GM12891 (cell line): Measurements from ENCODE around the gene GEMIN7.
"Not testable (repeated sequence)": the region's sequence is repeated elsewhere in the genome, so short reads cannot be mapped to it uniquely, and the experiment has no call there.

Experiments
- DNase-seq: peaks from one replicate; pipeline ENCODE4 v3.0.0; 2011; ENCODE audit warnings: low spot score; ENCODE audit not compliant: insufficient read length
- FAIRE-seq: peaks from 2 replicates; lab custom pipeline; 2011; peaks lifted over from hg19 to GRCh38; lab: Jason Lieb, UNC
- PAX5 ChIP-seq: IDR thresholded peaks from 2 replicates; pipeline ENCODE4 v1.6.1; 2011; ENCODE audit warnings: low read length, moderate library complexity, mild to moderate bottlenecking; ENCODE audit not compliant: insufficient read depth, severe bottlenecking
- POLR2A ChIP-seq: IDR thresholded peaks from 2 replicates; pipeline ENCODE4 v1.6.1; 2011; ENCODE audit warnings: low read depth, low read length, control low read depth
- POLR2AphosphoS5 ChIP-seq: IDR thresholded peaks from 2 replicates; pipeline ENCODE4 v1.6.1; 2011; ENCODE audit warnings: low read depth, low read length, control low read depth
- POU2F2 ChIP-seq: IDR thresholded peaks from 2 replicates; pipeline ENCODE4 v1.6.1; 2011; ENCODE audit warnings: low read depth, mild to moderate bottlenecking, control low read depth, low read length, moderate library complexity
- SPI1 ChIP-seq: IDR thresholded peaks from 2 replicates; pipeline ENCODE4 v1.6.1; 2011; ENCODE audit warnings: low read depth, low read length, control low read depth
- TAF1 ChIP-seq: IDR thresholded peaks from 2 replicates; pipeline ENCODE4 v1.6.1; 2011; ENCODE audit warnings: low read depth, low read length, control low read depth

Gene GEMIN7

DNA sequence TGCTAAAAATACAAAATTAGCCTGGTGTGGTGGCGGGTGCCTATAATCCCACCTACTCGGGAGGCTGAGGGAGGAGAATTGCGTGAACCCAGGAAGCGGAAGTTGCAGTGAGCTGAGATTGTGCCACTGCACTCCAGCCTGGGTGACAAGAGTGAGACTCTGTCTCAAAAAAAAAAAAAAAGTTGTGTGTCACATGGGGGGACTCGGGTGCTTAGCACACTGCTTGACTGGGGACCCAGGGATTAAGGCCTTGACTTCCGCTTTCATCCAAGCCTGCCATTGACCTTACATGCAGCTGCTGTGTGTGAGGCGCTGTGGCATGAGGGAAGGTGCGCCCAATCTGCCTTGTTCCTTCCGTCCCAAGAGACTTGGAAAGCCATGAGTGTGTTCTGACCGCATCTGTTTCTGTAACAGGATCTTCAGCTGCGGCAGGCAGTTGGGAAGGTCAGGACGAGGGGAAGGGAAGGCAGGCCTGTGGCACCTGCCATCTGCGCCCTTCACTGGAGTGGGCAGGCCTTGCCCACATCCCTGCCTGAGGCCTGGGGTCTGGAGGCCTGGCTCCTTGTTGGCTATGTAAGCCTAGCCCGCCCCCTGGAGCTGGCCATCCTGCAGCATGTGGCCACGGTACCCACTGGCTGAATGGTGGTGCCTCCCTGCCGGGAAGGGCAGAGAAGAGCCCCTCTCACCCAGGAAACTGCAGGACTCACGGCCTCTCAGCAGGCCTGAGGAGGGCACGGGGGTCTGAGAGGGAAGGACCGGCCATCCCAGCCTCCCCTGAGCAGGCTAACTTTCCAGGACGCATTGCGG, 37.0 kb downstream of the GEMIN7 start:
- no peak for TF ChIP-seq SPI1
- TF ChIP-seq TAF1 = no peak
- no peak for TF ChIP-seq PAX5
- peak; percentile 62 for FAIRE-seq
- DNase-seq = no peak

DNA sequence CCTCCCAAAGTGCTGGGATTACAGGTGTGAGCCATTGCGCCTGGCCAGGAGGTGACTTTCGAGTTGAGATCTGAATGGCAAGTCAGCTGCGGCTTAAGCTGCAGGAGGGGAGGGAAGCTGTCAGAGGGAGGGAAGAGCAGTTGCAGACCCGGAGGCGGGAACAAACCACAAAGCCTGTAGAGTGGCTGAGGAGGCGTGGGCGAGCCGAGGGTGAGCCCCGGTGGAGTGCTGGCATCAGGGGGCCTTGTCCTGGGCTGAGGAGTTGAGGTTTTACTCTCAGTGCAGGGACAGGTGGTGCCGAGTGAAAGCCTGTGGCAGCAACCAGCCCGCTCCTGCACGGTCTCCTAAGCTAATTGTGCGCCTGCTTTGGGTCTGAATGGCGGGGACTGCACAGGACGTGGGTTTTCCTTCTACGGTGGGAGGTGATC, 38.1 kb downstream of the GEMIN7 start:
- DNase-seq = peak; percentile 73
- no peak for TF ChIP-seq PAX5
- TF ChIP-seq POU2F2 = no peak
- TF ChIP-seq POLR2AphosphoS5 = no peak
- TF ChIP-seq SPI1 = no peak
- no peak for TF ChIP-seq POLR2A
- TF ChIP-seq TAF1 = no peak
- FAIRE-seq = peak; percentile 96

DNA sequence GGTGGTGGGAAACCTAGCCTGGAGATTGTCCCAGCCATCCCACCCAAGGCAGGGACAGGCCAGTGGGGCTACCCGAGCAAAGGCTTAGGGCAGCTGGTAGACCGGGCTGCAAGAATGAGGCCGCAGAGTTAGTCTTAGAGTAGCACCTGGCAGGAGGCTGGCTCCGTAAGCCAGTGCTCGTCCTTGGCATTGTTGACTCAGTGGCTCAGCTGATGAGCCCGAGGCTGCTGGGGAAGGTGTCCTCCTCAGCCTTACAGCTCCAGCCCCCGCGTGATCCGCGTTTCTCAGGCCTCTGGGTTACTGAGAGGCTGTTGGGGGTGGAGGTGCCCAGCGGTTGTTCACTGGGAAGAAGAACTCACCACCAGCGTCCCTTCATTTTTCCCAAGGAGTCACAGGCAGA, 38.6 kb downstream of the GEMIN7 start:
- DNase-seq = no peak
- TF ChIP-seq POLR2A (no peak), POU2F2 (no peak), SPI1 (no peak), POLR2AphosphoS5 (no peak), PAX5 (no peak), TAF1 (no peak)
- peak; percentile 16 for FAIRE-seq

DNA sequence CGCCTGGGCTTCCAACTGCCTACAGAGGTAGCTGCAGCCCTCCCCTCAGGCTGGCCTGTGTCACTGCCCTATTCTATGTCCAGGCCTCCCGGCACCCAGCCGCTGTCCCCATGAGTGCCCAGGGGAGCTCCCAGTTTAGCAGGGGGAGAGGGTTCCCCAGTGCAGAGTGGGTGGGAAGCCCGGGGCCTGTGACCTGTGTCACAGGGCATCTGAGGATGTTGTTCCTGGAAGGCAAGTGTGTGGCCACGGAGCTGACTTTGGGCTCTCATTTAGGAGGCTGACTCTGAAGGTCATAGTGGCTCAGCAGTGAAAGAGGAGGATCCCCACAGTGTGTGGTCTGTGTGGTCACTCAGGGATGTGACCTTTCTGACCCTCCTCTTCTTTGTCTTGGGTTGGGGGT, 39.0 kb downstream of the GEMIN7 start:
- no peak for TF ChIP-seq PAX5
- TF ChIP-seq POU2F2 = no peak
- TF ChIP-seq POLR2AphosphoS5 = no peak
- no peak for TF ChIP-seq TAF1
- no peak for FAIRE-seq
- DNase-seq = no peak

DNA sequence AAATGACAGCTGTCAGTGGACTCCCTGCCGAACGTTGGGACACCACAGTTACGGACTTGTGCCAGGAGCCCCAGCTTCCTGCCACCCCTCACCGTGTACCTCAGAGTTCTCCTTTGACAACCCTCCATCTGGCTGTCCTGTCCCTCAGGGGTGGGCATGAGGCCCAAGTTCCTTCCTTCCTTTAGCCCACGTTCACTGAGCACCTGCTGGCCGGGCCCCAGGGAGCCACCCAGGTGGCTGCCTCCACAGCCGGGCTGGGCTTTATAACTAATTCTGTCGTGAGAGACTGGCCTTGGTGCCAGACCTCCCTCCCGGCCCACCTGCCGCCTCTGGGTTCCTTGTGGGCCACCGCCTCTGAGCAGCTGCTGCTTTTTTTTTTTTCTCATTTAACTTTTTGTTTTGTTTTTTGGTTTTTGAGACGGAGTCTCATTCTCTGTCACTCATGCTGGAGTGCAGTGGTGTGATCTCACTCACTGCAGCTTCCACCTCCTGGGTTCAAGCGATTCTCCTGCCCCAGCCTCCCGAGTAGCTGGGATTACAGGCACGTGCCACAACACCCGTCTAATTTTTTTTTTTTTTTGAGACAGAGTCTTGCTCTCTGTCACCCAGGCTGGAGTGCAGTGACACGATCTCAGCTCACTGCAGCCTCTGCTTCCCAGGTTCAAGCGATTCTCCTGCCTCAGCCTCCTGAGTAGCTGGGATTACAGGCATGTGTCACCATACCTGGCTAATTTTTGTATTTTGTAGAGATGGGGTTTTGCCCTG, 39.7 kb downstream of the GEMIN7 start:
- FAIRE-seq = peak; percentile 72
- not testable (repeated sequence) for DNase-seq

DNA sequence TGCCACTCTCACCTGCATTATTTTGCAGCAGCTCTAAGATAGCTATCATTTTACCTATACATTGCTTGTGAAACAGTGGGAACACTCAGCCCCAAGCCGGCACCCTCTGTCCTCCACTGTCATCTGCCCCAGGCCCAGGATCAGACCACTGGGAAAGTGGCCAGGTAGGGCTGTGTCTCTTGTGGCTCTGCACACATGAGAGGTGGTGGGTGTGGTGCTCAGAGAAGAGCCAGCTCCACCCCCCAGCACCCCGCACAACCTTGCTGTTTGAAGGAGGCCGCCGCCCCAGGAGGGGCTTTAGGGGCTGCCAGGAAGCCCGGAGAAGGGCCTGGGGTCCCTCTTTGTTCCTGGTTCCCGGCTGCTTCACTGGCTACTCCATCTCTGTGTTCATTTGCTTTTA, 40.5 kb downstream of the GEMIN7 start:
- TF ChIP-seq PAX5 = no peak
- no peak for TF ChIP-seq POLR2AphosphoS5
- TF ChIP-seq SPI1 = no peak
- TF ChIP-seq POLR2A = no peak
- no peak for TF ChIP-seq POU2F2
- TF ChIP-seq TAF1 = no peak
- no peak for FAIRE-seq

DNA sequence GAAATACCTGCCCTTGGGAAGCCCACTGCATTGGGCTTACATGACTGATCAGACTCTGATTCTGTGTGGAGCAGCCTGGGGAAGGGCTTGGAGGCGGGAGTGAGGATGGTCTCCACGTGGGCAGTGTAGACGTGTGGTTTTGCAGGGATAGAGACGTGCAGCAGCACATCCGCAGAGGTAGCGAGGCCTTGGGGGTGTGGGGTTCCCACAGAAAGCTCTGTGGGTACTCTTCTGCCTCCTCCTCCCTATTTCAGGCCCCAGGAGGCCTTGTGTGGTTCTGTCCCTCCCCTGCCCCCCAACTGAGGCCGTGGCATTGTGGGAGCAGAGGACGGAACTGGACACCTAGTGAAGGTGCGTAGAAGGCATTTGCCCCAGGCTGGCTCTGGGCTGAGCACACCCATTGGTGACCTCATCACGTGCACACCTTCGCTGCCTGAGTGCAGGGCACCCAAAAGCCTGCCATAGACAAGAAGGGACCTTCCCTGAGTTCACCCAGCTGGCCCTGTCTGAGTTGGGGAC, 42.8 kb downstream of the GEMIN7 start:
- DNase-seq (no peak), FAIRE-seq (peak; percentile 67)
- TF ChIP-seq TAF1 = no peak
- no peak for TF ChIP-seq PAX5
- 0 out of 2 replicates have a peak, but pooled peaks have one; percentile 34 for TF ChIP-seq POU2F2
- TF ChIP-seq SPI1 = no peak
- TF ChIP-seq POLR2AphosphoS5 = no peak

More for the DNA sequence above, 40.5 kb downstream of the GEMIN7 start:
- DNase-seq = no peak

DNA sequence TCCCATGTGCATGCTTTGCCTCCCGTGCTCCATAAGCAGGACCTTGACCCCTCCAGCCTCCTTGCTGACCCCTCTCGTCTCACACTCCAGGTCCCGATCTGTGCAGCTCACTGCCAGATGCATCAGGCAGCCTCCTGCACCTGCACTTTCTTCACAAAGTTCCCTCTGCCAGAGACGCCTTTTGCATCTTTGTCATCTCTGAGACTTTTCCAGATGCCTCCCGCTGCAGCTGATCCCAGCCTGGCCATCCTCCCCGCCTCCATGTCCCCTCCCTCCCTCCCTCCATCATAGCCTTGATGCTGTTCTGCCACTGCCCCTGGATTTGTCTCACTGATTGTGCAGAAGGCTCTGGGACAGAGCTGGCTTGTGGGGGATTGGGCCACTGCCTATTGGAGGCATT, 43.8 kb downstream of the GEMIN7 start:
- DNase-seq = no peak
- FAIRE-seq = no peak
- TF ChIP-seq TAF1 = no peak
- no peak for TF ChIP-seq SPI1
- no peak for TF ChIP-seq POLR2A
- TF ChIP-seq POU2F2 = no peak

DNA sequence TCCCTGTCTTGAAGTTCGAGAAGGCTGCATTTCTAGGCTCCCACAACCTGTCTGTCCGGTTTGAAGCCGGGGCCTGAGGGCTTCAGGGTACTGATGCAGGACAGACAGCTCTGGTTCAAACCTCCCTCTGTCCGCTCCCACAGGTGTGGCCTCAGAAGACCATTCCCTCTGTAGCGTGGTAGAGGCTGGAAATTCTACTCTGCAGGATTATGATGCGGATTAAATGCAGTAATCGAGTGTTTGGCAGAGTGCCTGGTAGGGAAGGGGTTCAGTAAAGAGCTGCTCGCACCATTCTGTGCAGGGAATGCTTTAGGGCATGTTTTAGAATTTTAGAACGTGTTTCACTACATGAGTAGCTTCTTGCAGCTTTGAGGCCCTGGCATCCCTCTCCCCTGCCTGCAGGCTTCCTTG, 44.4 kb downstream of the GEMIN7 start:
- TF ChIP-seq POLR2AphosphoS5 (no peak), SPI1 (no peak)
- FAIRE-seq (no peak), DNase-seq (no peak)

DNA sequence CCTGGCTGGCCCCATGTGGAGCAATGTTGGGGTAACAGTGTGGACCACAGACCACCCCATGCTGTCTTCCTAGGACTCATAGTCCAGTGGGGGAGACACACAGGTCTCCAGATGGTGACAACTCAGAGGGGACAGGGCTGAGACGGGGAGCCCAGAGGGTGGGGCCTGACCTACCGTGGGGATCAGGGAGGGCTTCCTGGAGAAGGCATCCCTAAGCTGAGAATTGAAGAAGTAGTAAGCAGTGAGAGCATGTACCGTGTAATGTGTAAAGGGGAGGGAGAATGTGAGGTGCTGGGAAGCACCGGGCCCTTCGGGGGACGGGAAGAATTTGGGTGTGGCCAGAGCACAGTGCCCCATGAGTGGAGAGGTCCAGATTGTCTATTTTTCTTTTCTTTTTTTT, 45.0 kb downstream of the GEMIN7 start:
- FAIRE-seq (no peak), DNase-seq (no peak)
- TF ChIP-seq POLR2AphosphoS5 (no peak), TAF1 (no peak), PAX5 (no peak), POU2F2 (no peak), SPI1 (no peak), POLR2A (no peak)
